K562 (cell line): ENCODE measurements around the gene TRPC4AP.

Experiments
- BCLAF1 ChIP-seq, 2 experiments: fragments of 450-650 bp in 1 of 2; IDR thresholded peaks; 2 replicates each; pipeline ENCODE4 v1.6.1; 2011 to 2017; ENCODE audit warnings: low read depth in 2 of 2, antibody characterized with exemption in 1 of 2, borderline replicate concordance in 1 of 2, low read length in 1 of 2, mild to moderate bottlenecking in 1 of 2, mixed read lengths in 1 of 2; ENCODE audit not compliant: control insufficient read depth in 1 of 2
- CEBPB ChIP-seq: fragments of 450-650 bp; IDR thresholded peaks from 2 replicates; pipeline ENCODE4 v1.6.1; 2016; ENCODE audit warnings: missing genetic modification characterization, missing compliant biosample characterization
- CTBP1 ChIP-seq: fragments of 450-650 bp; IDR thresholded peaks from 2 replicates; pipeline ENCODE4 v1.6.1; 2016; ENCODE audit warnings: borderline replicate concordance
- GATAD2A ChIP-seq: fragments of 450-650 bp; IDR thresholded peaks from 2 replicates; pipeline ENCODE4 v1.6.1; 2017
- HNRNPLL ChIP-seq: fragments of 200-400 bp; formaldehyde crosslinking; IDR thresholded peaks from 2 replicates; pipeline ENCODE4 v1.6.1; 2017; ENCODE audit warnings: low read length, low read depth, mild to moderate bottlenecking; ENCODE audit not compliant: poor library complexity, severe bottlenecking
- POLR2A ChIP-seq: fragments of 450-650 bp; conservative IDR thresholded peaks from 2 replicates; pipeline ENCODE4 v1.6.1; 2016
- POLR2B ChIP-seq: fragments of 450-650 bp; IDR thresholded peaks from 2 replicates; pipeline ENCODE4 v1.6.1; 2018; ENCODE audit warnings: low read depth; ENCODE audit not compliant: partially characterized antibody
- ZNF644 ChIP-seq: fragments of 200-800 bp; sonication (Bioruptor generic); IDR thresholded peaks from 2 replicates; pipeline ENCODE4 v1.6.1; 2016; ENCODE audit warnings: low read depth, missing genetic modification characterization, missing compliant biosample characterization

GRCh38 chr20:35009665-35010328 is 82.8 kb downstream of the TRPC4AP start:
- TF ChIP-seq GATAD2A: no peak
- TF ChIP-seq POLR2B: no peak
- no peak for TF ChIP-seq BCLAF1 (IDR thresholded peaks at IDR 0.05; ENCODE audit: borderline replicate concordance in 1 of 2, control insufficient read depth in 1 of 2, low read depth in 2 of 2, low read length in 1 of 2)
- no peak for TF ChIP-seq CEBPB
- TF ChIP-seq POLR2A: no peak
- TF ChIP-seq CTBP1: no peak
- no peak for TF ChIP-seq ZNF644 (tag)
- TF ChIP-seq HNRNPLL: no peak
